GM06990 (cell line): ENCODE results near the gene ARHGAP18.

Experiments used
- DNase-seq: peaks from one replicate; pipeline ENCODE4 v3.0.0-alpha.2; 2011; ENCODE audit not compliant: insufficient read length; ENCODE audit errors: extremely low read depth
- H3K27me3 ChIP-seq: replicated peaks from 2 replicates; pipeline ENCODE4 v1.6.0; 2011; ENCODE audit warnings: low read length; ENCODE audit not compliant: control insufficient read depth, insufficient read depth
- H3K36me3 ChIP-seq: 2 replicates; pipeline ENCODE4 v1.5.1; 2011; ENCODE audit warnings: low read length; ENCODE audit not compliant: control insufficient read depth, insufficient read depth
- H3K4me3 ChIP-seq: replicated peaks from 2 replicates; pipeline ENCODE4 v1.5.1; 2011; ENCODE audit warnings: low read depth, mild to moderate bottlenecking, control low read depth, low read length
- CTCF ChIP-seq: IDR thresholded peaks from 2 replicates; pipeline ENCODE4 v1.5.1; 2011; ENCODE audit warnings: low read length, control low read depth, mild to moderate bottlenecking, inconsistent platforms; ENCODE audit not compliant: insufficient read depth, poor library complexity, severe bottlenecking

ARHGAP18 gene

DNA sequence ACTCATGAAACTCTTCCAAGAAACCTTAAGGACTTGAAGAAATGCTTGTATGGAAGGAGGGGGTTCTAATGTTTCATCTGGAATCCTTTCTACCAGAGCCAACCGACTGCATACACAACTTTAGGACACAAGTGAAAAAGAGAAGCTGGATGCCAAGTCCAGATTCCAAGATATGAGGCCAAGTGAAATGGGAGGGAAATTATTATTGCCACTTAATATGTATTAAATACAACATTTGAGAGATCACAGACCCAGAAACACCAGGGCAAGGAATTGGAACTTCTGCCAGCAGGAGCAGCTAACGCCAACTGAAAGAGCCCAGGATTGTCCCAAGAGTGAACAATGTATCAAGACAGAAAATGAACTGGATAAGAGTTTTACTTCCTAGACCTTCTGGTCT is 144.2 kb downstream of the ARHGAP18 start:
- no peak for DNase-seq
- H3K4me3 ChIP-seq, result no peak overlapping the region
- TF ChIP-seq CTCF, result no peak
- H3K36me3 ChIP-seq, result no peaks in the 10 kb centered on the region
- no peaks in the 10 kb centered on the region for H3K27me3 ChIP-seq

DNA sequence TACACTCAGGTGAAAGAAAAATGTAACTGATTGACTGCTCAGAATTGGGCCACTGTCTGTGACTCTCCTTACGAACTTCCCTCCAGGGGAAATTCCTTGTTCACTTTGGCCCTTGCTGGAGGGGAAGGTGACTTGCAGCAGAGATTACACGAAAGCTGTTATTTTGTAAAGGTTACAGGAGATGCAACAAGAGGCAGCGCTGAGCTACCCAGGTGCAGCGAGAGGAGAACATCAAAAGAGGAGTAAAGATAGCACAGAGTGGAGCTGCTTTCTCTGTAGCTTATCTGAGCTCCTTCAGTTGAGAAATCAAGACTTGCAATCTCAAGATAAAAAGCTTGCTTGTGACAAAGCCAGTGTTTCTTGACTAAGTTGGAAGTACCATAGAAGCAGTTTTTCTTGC is 144.6 kb downstream of the ARHGAP18 start:
- no peak for TF ChIP-seq CTCF
- Histone ChIP-seq H3K4me3 (no peak overlapping the region), H3K36me3 (no peaks in the 10 kb centered on the region), H3K27me3 (no peaks in the 10 kb centered on the region)
- no peak for DNase-seq

GRCh38 chr6:129558248-129558647 is 151.7 kb downstream of the ARHGAP18 start:
- Histone ChIP-seq H3K27me3 (no peaks in the 10 kb centered on the region), H3K4me3 (no peak overlapping the region), H3K36me3 (no peaks in the 10 kb centered on the region)
- no peak for TF ChIP-seq CTCF
- DNase-seq, result no peak

DNA sequence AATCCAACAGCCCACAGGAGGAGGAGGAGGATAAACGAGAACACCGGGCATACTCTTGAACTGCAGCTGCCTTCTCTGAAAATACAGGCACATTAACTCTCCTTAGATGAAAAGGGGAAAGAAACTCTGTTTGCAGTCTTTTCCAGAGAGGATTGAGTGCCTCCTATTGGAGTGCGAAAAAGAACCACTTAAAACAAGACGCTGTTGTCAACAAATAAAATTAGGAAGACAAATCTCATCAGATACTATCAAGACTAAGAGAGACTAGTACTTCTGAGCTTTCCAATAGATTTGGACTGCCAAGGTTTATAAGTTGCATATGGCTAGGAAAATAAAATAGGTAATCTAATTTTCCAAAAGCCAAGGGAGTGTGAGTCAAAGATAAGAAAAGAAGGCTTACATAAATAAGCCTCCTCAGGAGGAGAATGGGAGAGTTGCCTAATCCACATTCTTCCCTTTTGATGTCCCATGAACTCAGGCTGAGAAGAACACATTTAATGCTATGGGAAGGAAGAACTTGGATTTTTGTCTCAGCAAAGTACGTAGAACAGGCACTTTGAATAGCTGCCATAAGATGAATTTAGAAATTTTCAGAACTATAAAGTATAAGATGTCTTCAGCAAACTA is 154.7 kb downstream of the ARHGAP18 start:
- TF ChIP-seq CTCF, result no peak
- Histone ChIP-seq H3K36me3 (no peaks in the 10 kb centered on the region), H3K4me3 (no peak overlapping the region), H3K27me3 (no peaks in the 10 kb centered on the region)
- no peak for DNase-seq

- Histone ChIP-seq H3K27me3 (no peaks in the 10 kb centered on the region), H3K36me3 (no peaks in the 10 kb centered on the region), H3K4me3 (no peak overlapping the region)
- DNase-seq, result no peak
- no peak for TF ChIP-seq CTCF
These were observed 157.6 kb downstream of the ARHGAP18 start for GRCh38 chr6:129552413-129552812.

DNA sequence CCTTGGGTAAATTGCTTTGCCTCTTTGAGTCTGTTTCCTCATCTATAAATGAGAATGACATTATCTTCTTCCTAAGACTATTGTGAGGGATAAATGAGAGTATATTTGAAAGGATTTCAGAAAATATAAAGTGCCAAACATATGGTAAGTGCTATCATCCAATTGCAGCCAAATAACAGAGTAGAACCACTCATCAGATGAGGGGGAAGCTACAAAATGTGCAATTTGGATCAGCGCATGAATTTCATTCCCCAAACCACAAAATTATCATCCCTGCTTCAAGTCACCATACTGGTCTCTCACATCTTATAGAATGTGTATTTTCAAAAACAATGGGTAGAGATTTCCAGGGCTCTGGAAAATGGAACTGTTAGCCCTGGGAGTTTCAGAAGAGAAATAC is 158.5 kb downstream of the ARHGAP18 start:
- TF ChIP-seq CTCF, result no peak

More for the DNA sequence above, 158.5 kb downstream of the ARHGAP18 start:
- Histone ChIP-seq H3K4me3 (no peak overlapping the region), H3K36me3 (no peaks in the 10 kb centered on the region), H3K27me3 (no peaks in the 10 kb centered on the region)
- no peak for DNase-seq
